Measurements from ENCODE around the gene TMEM154. TPM values are rescaled to one million over a fixed set of nuclear protein-coding genes. Genes with fewer than 3 reads are reported as not detected.

The TMEM154 gene
- total RNA-seq, 1 donor from 2014 or later, result 1.4 TPM

GRCh38 chr4:152613351-152613750, 66.4 kb downstream of the TMEM154 start:
- no peak for DNase-seq
- no peaks in the 10 kb centered on the region for H3K4me1 ChIP-seq
- no peak overlapping the region for H3K27ac ChIP-seq (replicated peaks)
- peaks cover 28% of the 10 kb centered on the region for H3K27me3 ChIP-seq (ENCODE audit: low read depth)
- H3K36me3 ChIP-seq, result no peaks in the 10 kb centered on the region
- no peak overlapping the region for H3K4me3 ChIP-seq
- intact Hi-C loops (cut with micrococcal nuclease), result no loop called here
- TF ChIP-seq, protein P1, sequence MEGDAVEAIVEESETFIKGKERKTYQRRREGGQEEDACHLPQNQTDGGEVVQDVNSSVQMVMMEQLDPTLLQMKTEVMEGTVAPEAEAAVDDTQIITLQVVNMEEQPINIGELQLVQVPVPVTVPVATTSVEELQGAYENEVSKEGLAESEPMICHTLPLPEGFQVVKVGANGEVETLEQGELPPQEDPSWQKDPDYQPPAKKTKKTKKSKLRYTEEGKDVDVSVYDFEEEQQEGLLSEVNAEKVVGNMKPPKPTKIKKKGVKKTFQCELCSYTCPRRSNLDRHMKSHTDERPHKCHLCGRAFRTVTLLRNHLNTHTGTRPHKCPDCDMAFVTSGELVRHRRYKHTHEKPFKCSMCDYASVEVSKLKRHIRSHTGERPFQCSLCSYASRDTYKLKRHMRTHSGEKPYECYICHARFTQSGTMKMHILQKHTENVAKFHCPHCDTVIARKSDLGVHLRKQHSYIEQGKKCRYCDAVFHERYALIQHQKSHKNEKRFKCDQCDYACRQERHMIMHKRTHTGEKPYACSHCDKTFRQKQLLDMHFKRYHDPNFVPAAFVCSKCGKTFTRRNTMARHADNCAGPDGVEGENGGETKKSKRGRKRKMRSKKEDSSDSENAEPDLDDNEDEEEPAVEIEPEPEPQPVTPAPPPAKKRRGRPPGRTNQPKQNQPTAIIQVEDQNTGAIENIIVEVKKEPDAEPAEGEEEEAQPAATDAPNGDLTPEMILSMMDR (IDR thresholded peaks at IDR 0.05; ENCODE audit: borderline replicate concordance), result no peak
- H3K9me3 ChIP-seq (replicated peaks), result no peaks in the 10 kb centered on the region

DNA sequence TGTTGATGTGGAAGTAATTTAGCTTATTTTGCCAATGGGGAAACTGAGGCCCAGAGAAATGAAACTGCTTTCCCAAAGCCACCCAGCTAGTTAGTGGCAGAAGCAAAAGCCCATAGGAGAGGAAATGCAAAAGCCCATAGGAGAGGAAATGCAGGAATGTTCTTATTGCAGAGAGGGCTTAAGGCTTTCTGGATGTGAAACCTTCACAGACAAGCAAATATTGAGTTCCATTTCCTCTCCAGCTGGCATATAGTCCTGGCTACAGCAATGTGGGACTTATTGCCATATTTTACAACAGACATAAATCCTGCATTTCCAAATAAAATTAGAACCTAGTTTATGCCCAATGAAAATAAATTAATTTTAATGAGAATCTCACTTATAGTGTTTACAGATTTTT, 69.7 kb downstream of the TMEM154 start:
- Histone ChIP-seq H3K36me3 (no peaks in the 10 kb centered on the region), H3K9me3 (replicated peaks) (no peaks in the 10 kb centered on the region), H3K27me3 (ENCODE audit: low read depth) (peaks cover 15% of the 10 kb centered on the region), H3K27ac (replicated peaks) (no peak overlapping the region), H3K4me1 (peaks cover 4% of the 10 kb centered on the region), H3K4me3 (no peak overlapping the region)
- no peak for DNase-seq
- intact Hi-C loops (cut with micrococcal nuclease), result no loop called here
- TF ChIP-seq, protein P1 (IDR thresholded peaks at IDR 0.05; ENCODE audit: borderline replicate concordance), result no peak

DNA sequence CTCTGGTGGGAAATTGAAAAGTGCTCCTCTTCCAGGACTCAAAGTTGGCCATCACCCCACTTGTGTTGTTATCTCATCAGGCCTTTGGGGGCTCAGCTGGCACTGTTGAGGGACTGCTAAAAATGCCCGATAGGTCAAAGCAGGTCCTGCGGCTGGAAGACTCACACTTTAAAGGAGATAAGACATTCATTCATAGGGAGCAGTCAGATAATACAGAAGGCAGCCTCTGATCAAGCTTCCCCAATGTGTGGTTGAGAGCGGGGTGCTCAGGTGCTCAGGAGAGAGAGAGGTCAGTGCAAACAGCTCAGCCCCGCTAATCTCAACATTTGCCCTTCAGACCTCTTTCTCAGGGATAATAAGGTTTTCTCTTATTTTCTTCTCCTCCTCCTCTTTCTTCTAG, 70.3 kb downstream of the TMEM154 start:
- TF ChIP-seq, protein P1 (IDR thresholded peaks at IDR 0.05; ENCODE audit: borderline replicate concordance), result no peak
- H3K27ac ChIP-seq (replicated peaks), result no peak overlapping the region
- intact Hi-C loops (cut with micrococcal nuclease), result no loop called here
- no peak for DNase-seq
- peaks cover 11% of the 10 kb centered on the region for H3K27me3 ChIP-seq (ENCODE audit: low read depth)
- H3K9me3 ChIP-seq (replicated peaks), result no peaks in the 10 kb centered on the region
- peaks cover 5% of the 10 kb centered on the region for H3K4me1 ChIP-seq
- no peaks in the 10 kb centered on the region for H3K36me3 ChIP-seq
- no peak overlapping the region for H3K4me3 ChIP-seq

- intact Hi-C loops (cut with micrococcal nuclease), result no loop called here
- H3K27me3 ChIP-seq (ENCODE audit: low read depth), result no peaks in the 10 kb centered on the region
- H3K4me1 ChIP-seq, result peaks cover 5% of the 10 kb centered on the region
- no peak overlapping the region for H3K4me3 ChIP-seq
- no peaks in the 10 kb centered on the region for H3K9me3 ChIP-seq (replicated peaks)
- no peaks in the 10 kb centered on the region for H3K36me3 ChIP-seq
- DNase-seq, result no peak
- H3K27ac ChIP-seq (replicated peaks), result no peak overlapping the region
- TF ChIP-seq, protein P1 (IDR thresholded peaks at IDR 0.05; ENCODE audit: borderline replicate concordance), result no peak
Observed at GRCh38 chr4:152607178-152607577, 72.6 kb downstream of the TMEM154 start.

DNA sequence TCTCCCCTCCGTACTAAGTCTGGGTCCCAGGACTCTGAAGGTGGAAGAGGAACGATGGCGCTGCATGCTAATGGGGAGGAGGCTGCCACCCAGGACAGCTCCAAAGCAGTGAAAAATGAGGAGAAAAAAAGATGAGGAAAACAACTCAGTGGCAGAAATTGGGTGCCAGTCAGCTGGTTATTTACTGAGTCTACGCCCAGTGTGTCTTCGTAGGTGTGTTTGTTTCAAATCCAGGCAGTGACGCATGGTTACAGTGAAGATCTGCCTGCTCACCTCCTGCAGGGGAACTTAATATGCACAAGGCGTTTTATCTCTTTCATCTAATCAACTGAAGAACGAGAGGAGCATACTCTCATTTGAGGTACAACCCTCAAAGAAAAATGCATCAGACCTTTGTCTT, 73.0 kb downstream of the TMEM154 start:
- DNase-seq, result no peak
- H3K4me3 ChIP-seq, result no peak overlapping the region
- H3K27ac ChIP-seq (replicated peaks), result no peak overlapping the region
- TF ChIP-seq, protein P1 (IDR thresholded peaks at IDR 0.05; ENCODE audit: borderline replicate concordance), result no peak
- H3K27me3 ChIP-seq (ENCODE audit: low read depth), result no peaks in the 10 kb centered on the region
- H3K36me3 ChIP-seq, result no peaks in the 10 kb centered on the region
- intact Hi-C loops (cut with micrococcal nuclease), result no loop called here
- H3K4me1 ChIP-seq, result peaks cover 5% of the 10 kb centered on the region
- H3K9me3 ChIP-seq (replicated peaks), result no peaks in the 10 kb centered on the region

Measured in left ventricle myocardium inferior (tissue), 1 donor.